HepG2 (cell line): Measurements from ENCODE around the gene TM4SF1. TPM values are rescaled to one million over a fixed set of nuclear protein-coding genes. Genes with fewer than 3 reads are reported as not detected.
A peak's percentile ranks its signal among the peaks of the same experiment; 100 is the strongest.

ENCODE experiments used
- DPF2 ChIP-seq: sonication (generic); formaldehyde crosslinking; IDR thresholded peaks from 2 replicates; pipeline ENCODE4 v1.4.0; 2020; ENCODE audit warnings: mild to moderate bottlenecking, low read depth, missing genetic modification reagents, borderline replicate concordance
- HMG20B ChIP-seq: conservative IDR thresholded peaks from 2 replicates; pipeline ENCODE4 v1.6.1; 2016; ENCODE audit warnings: missing genetic modification reagents, missing compliant biosample characterization
- KAT8 ChIP-seq: IDR thresholded peaks from 2 replicates; pipeline ENCODE4 v1.6.1; 2016; ENCODE audit warnings: missing genetic modification reagents, missing compliant biosample characterization
- RAD51 ChIP-seq: fragments of 450-650 bp; IDR thresholded peaks from 2 replicates; pipeline ENCODE4 v1.6.1; 2016; ENCODE audit warnings: borderline replicate concordance
- REL ChIP-seq: sonication (generic); formaldehyde crosslinking; conservative IDR thresholded peaks from 2 replicates; pipeline ENCODE4 v1.8.0; 2022; ENCODE audit warnings: mild to moderate bottlenecking, missing genetic modification reagents, moderate library complexity
- SIX1 ChIP-seq: sonication (generic); formaldehyde crosslinking; IDR thresholded peaks from 2 replicates; pipeline ENCODE4 v1.4.0; 2020; ENCODE audit warnings: missing genetic modification reagents, borderline replicate concordance
- SMAD3 ChIP-seq: sonication (generic); formaldehyde crosslinking; IDR thresholded peaks from 2 replicates; pipeline ENCODE4 v1.4.0; 2020; ENCODE audit warnings: missing genetic modification reagents
- TCF7 ChIP-seq: sonication (generic); IDR thresholded peaks from 2 replicates; pipeline ENCODE4 v1.6.1; 2016; ENCODE audit warnings: antibody characterized with exemption, low read depth
- UBTF ChIP-seq: sonication (generic); formaldehyde crosslinking; IDR thresholded peaks from 2 replicates; pipeline ENCODE4 v1.4.0; 2020; ENCODE audit warnings: mild to moderate bottlenecking, missing genetic modification reagents
- ZHX2 ChIP-seq, 2 experiments: sonication (generic) in 1 of 2; formaldehyde crosslinking in 1 of 2; IDR thresholded peaks; 2 replicates each; pipeline versions ENCODE4 v1.6.1 to v1.9.0; 2014 to 2022; ENCODE audit warnings: antibody characterized with exemption in 1 of 2, borderline replicate concordance in 1 of 2, inconsistent platforms in 1 of 2, low read depth in 1 of 2, missing genetic modification reagents in 1 of 2
- ZNF354B ChIP-seq: sonication (generic); formaldehyde crosslinking; IDR thresholded peaks from 2 replicates; pipeline ENCODE4 v1.8.0; 2022; ENCODE audit warnings: mild to moderate bottlenecking, missing genetic modification reagents
- ZNF460 ChIP-seq: sonication (generic); formaldehyde crosslinking; IDR thresholded peaks from 2 replicates; pipeline ENCODE4 v1.5.1; 2020; ENCODE audit warnings: missing genetic modification reagents, mild to moderate bottlenecking, borderline replicate concordance
- ZNF510 ChIP-seq: sonication (generic); formaldehyde crosslinking; IDR thresholded peaks from 2 replicates; pipeline ENCODE4 v1.4.0; 2020; ENCODE audit warnings: low read depth, mild to moderate bottlenecking, missing genetic modification reagents
- ZNF580 ChIP-seq: IDR thresholded peaks from 2 replicates; pipeline ENCODE4 v1.6.1; 2016; ENCODE audit warnings: low read depth, borderline replicate concordance
- ZNF704 ChIP-seq: sonication (generic); formaldehyde crosslinking; IDR thresholded peaks from 2 replicates; pipeline ENCODE4 v1.8.1; 2023; ENCODE audit warnings: mild to moderate bottlenecking, inconsistent platforms, moderate library complexity, missing genetic modification reagents, borderline replicate concordance
- ZNF75D ChIP-seq: sonication (generic); formaldehyde crosslinking; IDR thresholded peaks from 2 replicates; pipeline ENCODE4 v1.8.1; 2023; ENCODE audit warnings: missing genetic modification reagents, mild to moderate bottlenecking, borderline replicate concordance
- ZSCAN22 ChIP-seq: sonication (generic); formaldehyde crosslinking; IDR thresholded peaks from 2 replicates; pipeline ENCODE4 v1.4.0; 2020; ENCODE audit warnings: mild to moderate bottlenecking, missing genetic modification reagents
- polyA plus RNA-seq, 8 experiments: library from polyadenylated mRNA; depleted of rRNA in 3 of 8; stranded (reverse) in 7 of 8; unstranded in 1 of 8; fragments of >200 nt; fragmentation: Illumina TruSeq in 4 of 8; extraction: Trizol in 4 of 8; gene quantifications; 2 replicates each; pipeline versions ENCODE4 v1.2.1 to v1.2.3, GENCODE V29; 2011 to 2016; ENCODE audit warnings: low read depth in 4 of 8, missing spikeins in 1 of 8, mixed read lengths in 1 of 8; ENCODE audit not compliant: insufficient read depth in 1 of 8
- total RNA-seq, 5 experiments: library from RNA; depleted of rRNA; stranded (reverse); fragments of >200 nt; fragmentation: Illumina TruSeq; extraction: Trizol; gene quantifications; 2 replicates each; pipeline ENCODE4 v1.2.3, GENCODE V29; 2016; ENCODE audit warnings: low read depth in 1 of 5

TM4SF1 gene
- total and polyA plus RNA-seq, 2 of the 13 experiments (the other 11 are each of a cell fraction or from before 2014, with no cell fraction given), result 431 to 1,359 TPM

- no peak for TF ChIP-seq ZNF580
- TF ChIP-seq ZNF510 (CRISPR knock-in tag), result no peak
- TF ChIP-seq HMG20B (CRISPR knock-in tag), result peak; percentile 82; the same call in 1 of the 2 replicates
- peak; percentile 98 for TF ChIP-seq DPF2 (CRISPR knock-in tag)
- peak; percentile 89; the same call in 1 of the 2 replicates for TF ChIP-seq SIX1 (CRISPR knock-in tag)
- no peak for TF ChIP-seq ZNF460 (CRISPR knock-in tag)
- no peak for TF ChIP-seq ZSCAN22 (CRISPR knock-in tag)
- no peak for TF ChIP-seq UBTF
- no peak for TF ChIP-seq ZNF75D
- TF ChIP-seq KAT8, result peak; percentile 71
- TF ChIP-seq TCF7, result peak; percentile 79
- no peak for TF ChIP-seq ZNF704 (CRISPR knock-in tag)
- no peak; the same call in 1 of the 2 replicates for TF ChIP-seq ZHX2 (IDR thresholded peaks at IDR 0.05; ENCODE audit: low read depth)
- no peak for TF ChIP-seq ZHX2 (CRISPR knock-in tag; IDR thresholded peaks at IDR 0.05; ENCODE audit: borderline replicate concordance)
- TF ChIP-seq ZNF354B (CRISPR knock-in tag), result no peak
- TF ChIP-seq REL, result no peak
- no peak for TF ChIP-seq RAD51
- peak; percentile 83 for TF ChIP-seq SMAD3 (CRISPR knock-in tag)
Observed at GRCh38 chr3:149401212-149401925, 23.9 kb upstream of the TM4SF1 start (continued).
